ENCODE results near the gene TSPAN1.
"Not testable (repeated sequence)": the region's sequence is repeated elsewhere in the genome, so short reads cannot be mapped to it uniquely, and the experiment has no call there.

TSPAN1 gene

GRCh38 chr1:46220808-46221207, 45.9 kb downstream of the TSPAN1 start:
- DNase-seq = no peak

GRCh38 chr1:46221749-46222148, 46.9 kb downstream of the TSPAN1 start:
- DNase-seq = no peak

GRCh38 chr1:46223055-46223454, 48.2 kb downstream of the TSPAN1 start:
- not testable (repeated sequence) for DNase-seq

- DNase-seq = peak; percentile 64
These were observed 48.6 kb downstream of the TSPAN1 start for GRCh38 chr1:46223472-46223943.

GRCh38 chr1:46224966-46225365, 50.1 kb downstream of the TSPAN1 start:
- DNase-seq = no peak

GRCh38 chr1:46231231-46231630, 56.3 kb downstream of the TSPAN1 start:
- not testable (repeated sequence) for DNase-seq

Data from CD4-positive, alpha-beta T cell treated with Interleukin-21 for 1 hour (primary cell).